GM18517 (cell line): Measurements from ENCODE around the gene PNPLA6.
"Not testable (repeated sequence)": the region's sequence is repeated elsewhere in the genome, so short reads cannot be mapped to it uniquely, and the experiment has no call there.

ENCODE experiments used
- ATAC-seq: cut with Tn5 transposase; IDR thresholded peaks from one replicate; pipeline ENCODE4 v1.9.1; 2021; ENCODE audit warnings: mild to moderate bottlenecking, moderate library complexity; ENCODE audit not compliant: unreplicated experiment

The PNPLA6 gene

GRCh38 chr19:7529610-7530490, 5.7 kb upstream of the PNPLA6 start:
- ATAC-seq, result no peak

GRCh38 chr19:7533281-7533885, 2.1 kb upstream of the PNPLA6 start:
- ATAC-seq, result no peak

- ATAC-seq, result no peak
Measured at GRCh38 chr19:7533925-7534480, 1.5 kb upstream of the PNPLA6 start.

GRCh38 chr19:7534531-7535046, 928 bp upstream of the PNPLA6 start:
- ATAC-seq, result no peak

GRCh38 chr19:7535998-7536695, 630 bp downstream of the PNPLA6 start:
- ATAC-seq, result no peak

GRCh38 chr19:7538990-7539389, 3.5 kb downstream of the PNPLA6 start:
- not testable (repeated sequence) for ATAC-seq

- ATAC-seq, result no peak
Measured at GRCh38 chr19:7539827-7540425, 4.4 kb downstream of the PNPLA6 start.

- no peak for ATAC-seq
Measured at GRCh38 chr19:7540761-7541474, 5.4 kb downstream of the PNPLA6 start.

- ATAC-seq, result no peak
Measured at GRCh38 chr19:7541475-7541824, 5.9 kb downstream of the PNPLA6 start.

GRCh38 chr19:7541828-7542443, 6.4 kb downstream of the PNPLA6 start:
- no peak for ATAC-seq

- no peak for ATAC-seq
Measured at GRCh38 chr19:7542556-7543348, 7.2 kb downstream of the PNPLA6 start.

- ATAC-seq, result no peak
Measured at GRCh38 chr19:7544626-7545025, 9.1 kb downstream of the PNPLA6 start.

GRCh38 chr19:7545300-7545699, 9.8 kb downstream of the PNPLA6 start:
- no peak for ATAC-seq

GRCh38 chr19:7545904-7546303, 10.4 kb downstream of the PNPLA6 start:
- no peak for ATAC-seq

GRCh38 chr19:7547159-7547558, 11.6 kb downstream of the PNPLA6 start:
- ATAC-seq, result no peak

GRCh38 chr19:7549429-7550148, 14.1 kb downstream of the PNPLA6 start:
- ATAC-seq, result no peak

GRCh38 chr19:7550169-7550770, 14.8 kb downstream of the PNPLA6 start:
- ATAC-seq, result no peak
